HepG2 (cell line): ENCODE results near the gene ROCK1. TPM values are rescaled to one million over a fixed set of nuclear protein-coding genes. Genes with fewer than 3 reads are reported as not detected.

Source experiments
- AGO2 ChIP-seq: fragments of 200-400 bp; formaldehyde crosslinking; optimal IDR thresholded peaks from 2 replicates; pipeline ENCODE3; 2017; ENCODE audit warnings: mild to moderate bottlenecking, low read depth, low read length, moderate library complexity
- ATF7 ChIP-seq, 2 experiments: fragments of 450-650 bp in 1 of 2; sonication (generic) in 1 of 2; formaldehyde crosslinking in 1 of 2; IDR thresholded peaks; 2 replicates each; pipeline versions ENCODE4 v1.4.0 to v1.6.1; 2016 to 2020; ENCODE audit warnings: antibody characterized with exemption in 1 of 2, mild to moderate bottlenecking in 1 of 2, missing genetic modification reagents in 1 of 2
- CBX2 ChIP-seq, 2 experiments: fragments of 200-600 bp in 1 of 2; sonication (generic); formaldehyde crosslinking in 1 of 2; IDR thresholded peaks; 2 replicates each; pipeline versions ENCODE4 v1.7.0 to v1.8.1; 2018 to 2022; ENCODE audit warnings: low read depth in 2 of 2, low read length in 1 of 2, mild to moderate bottlenecking in 1 of 2, missing genetic modification reagents in 1 of 2
- ETV5 ChIP-seq: IDR thresholded peaks from 2 replicates; pipeline ENCODE4 v1.6.1; 2018; ENCODE audit warnings: missing biosample characterization, missing genetic modification reagents, inconsistent platforms, borderline replicate concordance
- MAFF ChIP-seq: IDR thresholded peaks from 2 replicates; pipeline ENCODE4 v1.6.1; 2011; ENCODE audit warnings: low read depth, low read length, improper control_type of control experiment
- MTERF4 ChIP-seq: sonication (generic); formaldehyde crosslinking; IDR thresholded peaks from 2 replicates; pipeline ENCODE4 v1.8.0; 2023; ENCODE audit warnings: mild to moderate bottlenecking, missing genetic modification reagents
- MXD4 ChIP-seq: IDR thresholded peaks from 2 replicates; pipeline ENCODE4 v1.6.1; 2016; ENCODE audit warnings: mild to moderate bottlenecking, missing biosample characterization, missing genetic modification reagents
- MYC ChIP-seq: sonication (generic); formaldehyde crosslinking; IDR thresholded peaks from 2 replicates; pipeline ENCODE4 v1.9.0; 2021; ENCODE audit warnings: missing genetic modification reagents, borderline replicate concordance
- PHF5A ChIP-seq: IDR thresholded peaks from one replicate; pipeline ENCODE4 v1.6.1; 2018; ENCODE audit warnings: low read depth, missing genetic modification reagents; ENCODE audit not compliant: unreplicated experiment
- PRMT3 ChIP-seq: sonication (generic); formaldehyde crosslinking; IDR thresholded peaks from 2 replicates; pipeline ENCODE4 v1.8.1; 2022; ENCODE audit warnings: low read depth, mild to moderate bottlenecking, moderate library complexity, missing genetic modification reagents, borderline replicate concordance
- SMC3 ChIP-seq: IDR thresholded peaks from 2 replicates; pipeline ENCODE4 v1.6.1; 2011; ENCODE audit warnings: low read length, improper control_type of control experiment
- SP1 ChIP-seq, 2 experiments: fragments of 450-650 bp in 1 of 2; sonication (generic) in 1 of 2; formaldehyde crosslinking in 1 of 2; IDR thresholded peaks; 2 replicates each; pipeline versions ENCODE4 v1.4.0 to v1.6.1; 2016 to 2020; ENCODE audit warnings: missing genetic modification reagents in 1 of 2
- STAT6 ChIP-seq: sonication (generic); formaldehyde crosslinking; IDR thresholded peaks from 2 replicates; pipeline ENCODE4 v1.4.0; 2020; ENCODE audit warnings: missing genetic modification reagents, mild to moderate bottlenecking, borderline replicate concordance
- TRIM22 ChIP-seq: fragments of 450-650 bp; IDR thresholded peaks from 2 replicates; pipeline ENCODE4 v1.6.1; 2017
- ZNF280D ChIP-seq: sonication (generic); formaldehyde crosslinking; IDR thresholded peaks from 2 replicates; pipeline ENCODE4 v1.5.1; 2020; ENCODE audit warnings: mild to moderate bottlenecking, missing genetic modification reagents
- ZNF326 ChIP-seq: sonication (generic); formaldehyde crosslinking; IDR thresholded peaks from 2 replicates; pipeline ENCODE4 v1.4.0; 2020; ENCODE audit warnings: missing genetic modification reagents, borderline replicate concordance
- ZNF337 ChIP-seq: sonication (generic); formaldehyde crosslinking; IDR thresholded peaks from 2 replicates; pipeline ENCODE4 v1.5.1; 2020; ENCODE audit warnings: missing genetic modification reagents, low read depth, mild to moderate bottlenecking, borderline replicate concordance
- ZNF577 ChIP-seq: sonication (generic); formaldehyde crosslinking; IDR thresholded peaks from 2 replicates; pipeline ENCODE4 v1.4.0; 2020; ENCODE audit warnings: mild to moderate bottlenecking, low read depth, missing genetic modification reagents, borderline replicate concordance
- ZNF616 ChIP-seq: sonication (generic); formaldehyde crosslinking; IDR thresholded peaks from 2 replicates; pipeline ENCODE4 v1.5.0; 2020; ENCODE audit warnings: low read depth, mild to moderate bottlenecking, missing genetic modification reagents
- ZNF850 ChIP-seq: sonication (generic); formaldehyde crosslinking; conservative IDR thresholded peaks from 2 replicates; pipeline ENCODE4 v1.9.0; 2021; ENCODE audit warnings: mild to moderate bottlenecking, missing genetic modification reagents
- ZSCAN12 ChIP-seq: sonication (generic); formaldehyde crosslinking; IDR thresholded peaks from 2 replicates; pipeline ENCODE4 v1.9.0; 2021; ENCODE audit warnings: mild to moderate bottlenecking, missing genetic modification reagents
- polyA plus RNA-seq, 8 experiments: library from polyadenylated mRNA; depleted of rRNA in 3 of 8; stranded (reverse) in 7 of 8; unstranded in 1 of 8; fragments of >200 nt; fragmentation: Illumina TruSeq in 4 of 8; extraction: Trizol in 4 of 8; gene quantifications; 2 replicates each; pipeline versions ENCODE4 v1.2.1 to v1.2.3, GENCODE V29; 2011 to 2016; ENCODE audit warnings: low read depth in 4 of 8, missing spikeins in 1 of 8, mixed read lengths in 1 of 8; ENCODE audit not compliant: insufficient read depth in 1 of 8
- total RNA-seq, 5 experiments: library from RNA; depleted of rRNA; stranded (reverse); fragments of >200 nt; fragmentation: Illumina TruSeq; extraction: Trizol; gene quantifications; 2 replicates each; pipeline ENCODE4 v1.2.3, GENCODE V29; 2016; ENCODE audit warnings: low read depth in 1 of 5

ROCK1 gene
- total and polyA plus RNA-seq, 2 of the 13 experiments (the other 11 are each of a cell fraction or from before 2014, with no cell fraction given), result 10.5 to 27.2 TPM

GRCh38 chr18:21110713-21111345 is 784 bp downstream of the ROCK1 start (continued):
- TF ChIP-seq MYC, result no peak; the same call in 1 of the 2 replicates
- no peak for TF ChIP-seq ETV5 (CRISPR knock-in tag)
- no peak for TF ChIP-seq ZNF337 (CRISPR knock-in tag)
- no peak for TF ChIP-seq PHF5A (CRISPR knock-in tag)
- no peak for TF ChIP-seq TRIM22
- no peak for TF ChIP-seq ATF7 (IDR thresholded peaks at IDR 0.05)
- TF ChIP-seq ATF7 (CRISPR knock-in tag; IDR thresholded peaks at IDR 0.05), result no peak
- TF ChIP-seq MAFF, result no peak
- no peak for TF ChIP-seq STAT6 (CRISPR knock-in tag)
- TF ChIP-seq AGO2, result peak; percentile 72
- TF ChIP-seq ZNF577 (CRISPR knock-in tag), result no peak
- no peak for TF ChIP-seq ZNF280D (CRISPR knock-in tag)
- TF ChIP-seq PRMT3, result no peak
- TF ChIP-seq MTERF4 (CRISPR knock-in tag), result no peak
- no peak for TF ChIP-seq MXD4 (CRISPR knock-in tag)
- TF ChIP-seq ZNF616 (CRISPR knock-in tag), result no peak
- TF ChIP-seq SMC3, result no peak
- TF ChIP-seq CBX2 (IDR thresholded peaks at IDR 0.05; ENCODE audit: low read depth, low read length), result no peak
- TF ChIP-seq CBX2 (CRISPR knock-in tag; IDR thresholded peaks at IDR 0.05; ENCODE audit: low read depth), result no peak
- no peak for TF ChIP-seq ZNF850 (CRISPR knock-in tag)
- no peak for TF ChIP-seq ZNF326 (CRISPR knock-in tag)
- TF ChIP-seq ZSCAN12 (CRISPR knock-in tag), result no peak; the same call in 1 of the 2 replicates
- no peak for TF ChIP-seq SP1 (IDR thresholded peaks at IDR 0.05)
- TF ChIP-seq SP1 (CRISPR knock-in tag; IDR thresholded peaks at IDR 0.05), result no peak
